A673 (cell line): ENCODE data around the gene GLIS2.

Experiments
- CTCF ChIP-seq: fragments of 300-800, 200-600 bp; sonication (generic); conservative IDR thresholded peaks from 2 replicates; pipeline ENCODE4 v1.5.1; 2017; ENCODE audit warnings: low read depth, mild to moderate bottlenecking, antibody characterized with exemption, low read length, moderate library complexity, mixed read lengths
- EZH2 ChIP-seq: fragments of 200-600 bp; sonication (generic); IDR thresholded peaks from 2 replicates; pipeline ENCODE4 v1.6.1; 2017; ENCODE audit warnings: borderline replicate concordance, low read depth, mild to moderate bottlenecking, mixed read lengths, antibody characterized with exemption, low read length; ENCODE audit not compliant: poor library complexity, severe bottlenecking

GRCh38 chr16:4270091-4270490, 45.8 kb upstream of the GLIS2 start:
- TF ChIP-seq CTCF (no peak), EZH2 (no peak)
